Measurements from ENCODE around the gene ARL2. TPM values are rescaled to one million over a fixed set of nuclear protein-coding genes. Genes with fewer than 3 reads are reported as not detected.
"Not testable (repeated sequence)": the region's sequence is repeated elsewhere in the genome, so short reads cannot be mapped to it uniquely, and the experiment has no call there.

Gene ARL2
- total and polyA plus RNA-seq, 2 experiments from 2014 or later = 115 to 155 TPM

DNA sequence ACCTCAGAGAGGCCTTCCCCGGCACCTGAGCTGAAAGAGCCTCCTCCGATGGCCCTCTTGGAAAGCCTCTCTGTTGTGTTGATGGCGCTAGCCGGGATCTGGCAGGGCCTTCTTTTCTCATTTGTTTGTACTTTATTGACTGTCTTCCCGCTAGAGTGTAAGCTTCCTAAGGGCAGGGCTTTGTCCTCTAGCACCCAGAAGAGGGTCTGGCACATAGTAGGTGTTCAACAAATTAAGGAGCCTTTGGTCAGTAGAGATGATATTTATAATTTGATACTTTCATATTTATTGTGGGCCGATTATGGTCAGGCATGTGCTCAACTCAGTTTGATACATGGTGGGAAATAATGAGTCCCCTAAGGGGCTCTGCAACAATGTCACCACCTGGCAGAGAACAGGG, 4.0 kb downstream of the ARL2 start:
- Histone ChIP-seq H3K9ac (no peak overlapping the region), H3K4me1 (ENCODE audit: insufficient read depth) (peaks cover 5% of the 10 kb centered on the region; the same call in 1 of the 2 replicates), H2AFZ (no peak overlapping the region), H3K4me2 (ENCODE audit: unreplicated experiment) (no peak overlapping the region), H3K9me3 (ENCODE audit: low read depth) (no peaks in the 10 kb centered on the region), H3F3A (ENCODE audit: insufficient read depth) (no peaks in the 10 kb centered on the region), H3K27ac (no peak overlapping the region), H3K27me3 (replicated peaks; ENCODE audit: insufficient read depth) (no peaks in the 10 kb centered on the region), H3K36me3 (ENCODE audit: low read depth) (no peaks in the 10 kb centered on the region), H3K4me3 (no peak overlapping the region), H3K79me2 (ENCODE audit: insufficient read depth) (peaks cover 18% of the 10 kb centered on the region), H4K20me1 (ENCODE audit: insufficient read depth) (no peaks in the 10 kb centered on the region), H3K9me2 (ENCODE audit: insufficient read depth) (no peaks in the 10 kb centered on the region)
- no peak for DNase-seq
- 94 to 100% methylated on average over 6 of the region's 6 CpGs for WGBS, 2 experiments (ENCODE audit: low coverage in 1 of 2, low lambda C conversion rate in 2 of 2, missing lambda C conversion rate in 2 of 2)
- in situ Hi-C loops (cut with MboI) = no loop called here
- no peak for TF ChIP-seq EZH2phosphoT487 (IDR thresholded peaks at IDR 0.05; ENCODE audit: insufficient read depth, low read depth)
- no peak for TF ChIP-seq EZH2 (IDR thresholded peaks at IDR 0.05; ENCODE audit: insufficient read depth, poor library complexity, severe bottlenecking)

DNA sequence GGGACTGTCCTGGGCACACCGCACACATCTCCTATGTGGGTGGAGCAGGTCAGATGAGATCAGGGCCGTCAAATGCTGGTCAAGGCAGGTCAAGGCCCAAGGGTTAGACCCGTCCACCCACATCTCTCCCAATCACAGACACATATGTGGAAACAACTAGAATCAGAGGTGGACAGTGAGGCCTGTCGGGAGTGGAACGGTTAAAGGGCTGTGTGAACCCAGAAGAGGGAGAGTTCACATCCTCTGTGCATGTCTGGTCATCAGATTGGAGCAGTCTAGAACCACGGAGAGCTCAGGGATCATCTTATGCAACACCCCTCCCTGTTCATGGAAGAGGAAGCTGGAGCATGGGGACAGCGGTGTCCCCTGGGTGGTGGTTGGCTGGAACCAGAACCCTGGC, 5.9 kb downstream of the ARL2 start:
- Histone ChIP-seq H3K27me3 (replicated peaks; ENCODE audit: insufficient read depth) (no peaks in the 10 kb centered on the region), H3K36me3 (ENCODE audit: low read depth) (no peaks in the 10 kb centered on the region), H3K79me2 (ENCODE audit: insufficient read depth) (peaks cover 16% of the 10 kb centered on the region), H3K4me1 (ENCODE audit: insufficient read depth) (no peaks in the 10 kb centered on the region), H3K4me2 (ENCODE audit: unreplicated experiment) (no peak overlapping the region), H3K4me3 (no peak overlapping the region), H3F3A (ENCODE audit: insufficient read depth) (no peaks in the 10 kb centered on the region), H3K27ac (no peak overlapping the region), H3K9ac (no peak overlapping the region), H4K20me1 (ENCODE audit: insufficient read depth) (no peaks in the 10 kb centered on the region), H2AFZ (no peak overlapping the region), H3K9me3 (ENCODE audit: low read depth) (no peaks in the 10 kb centered on the region), H3K9me2 (ENCODE audit: insufficient read depth) (no peaks in the 10 kb centered on the region)
- TF ChIP-seq EZH2 (IDR thresholded peaks at IDR 0.05; ENCODE audit: insufficient read depth, poor library complexity, severe bottlenecking) (no peak), EZH2phosphoT487 (IDR thresholded peaks at IDR 0.05; ENCODE audit: insufficient read depth, low read depth) (no peak)
- WGBS, 2 experiments (ENCODE audit: low coverage in 1 of 2, low lambda C conversion rate in 2 of 2, missing lambda C conversion rate in 2 of 2) = 87 to 88% methylated on average over 7 of the region's 7 CpGs
- in situ Hi-C loops (cut with MboI) = no loop called here
- no peak for DNase-seq

DNA sequence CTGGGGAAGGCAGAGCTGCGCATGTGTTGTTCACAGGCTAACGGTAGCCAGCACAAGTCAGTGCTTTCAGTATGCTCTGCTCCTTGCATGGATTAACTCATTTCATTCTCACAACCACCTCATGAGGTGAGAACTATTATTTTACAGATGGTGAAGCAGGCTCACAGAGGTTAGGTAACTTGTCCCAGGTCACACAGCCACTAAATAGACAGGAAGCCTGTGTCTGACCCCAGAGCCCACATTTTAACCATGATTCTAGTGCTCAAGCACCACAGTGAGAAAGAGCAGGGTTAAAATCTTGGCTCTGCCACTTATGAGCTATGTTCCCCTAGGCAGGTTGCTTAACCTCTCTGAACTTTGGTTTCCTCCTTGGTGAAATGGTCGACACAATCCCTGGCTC, 7.0 kb downstream of the ARL2 start:
- Histone ChIP-seq H3F3A (ENCODE audit: insufficient read depth) (no peaks in the 10 kb centered on the region), H3K79me2 (ENCODE audit: insufficient read depth) (0 out of 2 replicates have a peak, but pooled peaks cover 5% of the 10 kb centered on the region), H3K9me2 (ENCODE audit: insufficient read depth) (no peaks in the 10 kb centered on the region), H3K4me2 (ENCODE audit: unreplicated experiment) (no peak overlapping the region), H3K9ac (no peak overlapping the region), H3K4me1 (ENCODE audit: insufficient read depth) (no peaks in the 10 kb centered on the region), H3K36me3 (ENCODE audit: low read depth) (no peaks in the 10 kb centered on the region), H3K27ac (no peak overlapping the region), H3K27me3 (replicated peaks; ENCODE audit: insufficient read depth) (no peaks in the 10 kb centered on the region), H2AFZ (no peak overlapping the region), H4K20me1 (ENCODE audit: insufficient read depth) (no peaks in the 10 kb centered on the region), H3K9me3 (ENCODE audit: low read depth) (no peaks in the 10 kb centered on the region), H3K4me3 (no peak overlapping the region)
- DNase-seq = no peak
- 85 to 86% methylated on average over 3 of the region's 3 CpGs for WGBS, 2 experiments (ENCODE audit: low coverage in 1 of 2, low lambda C conversion rate in 2 of 2, missing lambda C conversion rate in 2 of 2)
- in situ Hi-C loops (cut with MboI) = no loop called here
- TF ChIP-seq EZH2phosphoT487 (IDR thresholded peaks at IDR 0.05; ENCODE audit: insufficient read depth, low read depth) (no peak), EZH2 (IDR thresholded peaks at IDR 0.05; ENCODE audit: insufficient read depth, poor library complexity, severe bottlenecking) (no peak)

DNA sequence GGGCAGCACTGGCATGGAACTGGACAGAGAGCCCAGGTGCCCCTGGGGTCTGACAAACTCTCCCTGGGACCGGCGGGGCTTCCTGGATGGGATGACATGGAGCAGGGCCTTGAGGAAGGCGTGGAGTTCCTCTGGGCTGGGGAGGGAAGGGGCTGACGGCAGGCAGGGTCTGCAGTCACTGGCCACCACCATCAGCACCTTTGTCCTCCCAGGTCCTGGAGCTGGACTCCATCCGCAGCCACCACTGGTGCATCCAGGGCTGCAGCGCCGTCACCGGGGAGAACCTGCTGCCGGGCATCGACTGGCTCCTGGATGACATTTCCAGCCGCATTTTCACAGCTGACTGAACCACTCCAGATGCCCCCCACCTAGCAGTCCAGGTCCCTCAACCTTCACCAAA, 7.5 kb downstream of the ARL2 start:
- Histone ChIP-seq H3F3A (ENCODE audit: insufficient read depth) (no peaks in the 10 kb centered on the region), H3K9ac (no peak overlapping the region), H3K4me2 (ENCODE audit: unreplicated experiment) (no peak overlapping the region), H3K9me2 (ENCODE audit: insufficient read depth) (no peaks in the 10 kb centered on the region), H3K79me2 (ENCODE audit: insufficient read depth) (0 out of 2 replicates have a peak, but pooled peaks cover 3% of the 10 kb centered on the region), H3K27me3 (replicated peaks; ENCODE audit: insufficient read depth) (no peaks in the 10 kb centered on the region), H3K4me3 (no peak overlapping the region), H3K9me3 (ENCODE audit: low read depth) (no peaks in the 10 kb centered on the region), H2AFZ (no peak overlapping the region), H3K36me3 (ENCODE audit: low read depth) (no peaks in the 10 kb centered on the region), H3K4me1 (ENCODE audit: insufficient read depth) (no peaks in the 10 kb centered on the region), H4K20me1 (ENCODE audit: insufficient read depth) (no peaks in the 10 kb centered on the region), H3K27ac (no peak overlapping the region)
- TF ChIP-seq EZH2 (IDR thresholded peaks at IDR 0.05; ENCODE audit: insufficient read depth, poor library complexity, severe bottlenecking) (no peak), EZH2phosphoT487 (IDR thresholded peaks at IDR 0.05; ENCODE audit: insufficient read depth, low read depth) (no peak)
- no peak for DNase-seq
- WGBS, 2 experiments (ENCODE audit: low coverage in 1 of 2, low lambda C conversion rate in 2 of 2, missing lambda C conversion rate in 2 of 2) = 93 to 95% methylated on average over 6 to 11 of the region's 11 CpGs
- in situ Hi-C loops (cut with MboI) = no loop called here

DNA sequence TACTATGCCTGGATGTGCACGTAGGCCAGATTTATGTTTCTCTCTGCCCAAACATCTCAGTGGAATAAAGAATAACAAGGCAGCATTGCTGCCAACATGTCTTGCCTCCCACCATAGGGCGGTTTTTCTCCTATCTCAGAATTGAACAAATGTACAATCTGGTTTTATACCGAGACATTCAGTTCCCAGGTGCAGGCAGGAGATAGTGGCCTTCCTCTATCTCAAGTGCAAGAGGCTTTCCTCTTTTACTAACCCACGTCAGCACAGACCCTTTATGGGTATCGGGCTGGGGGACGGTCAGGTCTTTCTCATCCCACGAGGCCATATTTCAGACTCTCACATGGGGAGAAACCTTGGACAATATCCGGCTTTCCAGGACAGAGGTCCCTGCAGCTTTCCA, 9.5 kb downstream of the ARL2 start:
- H3K27ac ChIP-seq; H3K4me1 ChIP-seq (ENCODE audit: insufficient read depth); H3K27me3 ChIP-seq (replicated peaks; ENCODE audit: insufficient read depth); H3K4me3 ChIP-seq; H3K79me2 ChIP-seq (ENCODE audit: insufficient read depth); H3K9me3 ChIP-seq (ENCODE audit: low read depth); DNase-seq; H3K4me2 ChIP-seq (ENCODE audit: unreplicated experiment); H2AFZ ChIP-seq; H3K9me2 ChIP-seq (ENCODE audit: insufficient read depth); H4K20me1 ChIP-seq (ENCODE audit: insufficient read depth); H3K36me3 ChIP-seq (ENCODE audit: low read depth); H3K9ac ChIP-seq; H3F3A ChIP-seq (ENCODE audit: insufficient read depth); in situ Hi-C loops (cut with MboI): not testable (repeated sequence)
- 76 to 81% methylated on average over 8 of the region's 8 CpGs for WGBS, 2 experiments (ENCODE audit: low coverage in 1 of 2, low lambda C conversion rate in 2 of 2, missing lambda C conversion rate in 2 of 2)
